CD4-positive, alpha-beta T cell treated with Interleukin-4 for 1 hour (primary cell): Measurements from ENCODE around the gene SNRPA.
A peak's percentile ranks its signal among the peaks of the same experiment; 100 is the strongest.
"Not testable (repeated sequence)": the region's sequence is repeated elsewhere in the genome, so short reads cannot be mapped to it uniquely, and the experiment has no call there.

Experiments
- DNase-seq, 2 donors: peaks; one replicate each; pipeline ENCODE4 v3.0.0-alpha.2; 2020 to 2022

SNRPA gene

GRCh38 chr19:40721936-40722661, 28.9 kb upstream of the SNRPA start:
- no peak for DNase-seq

DNA sequence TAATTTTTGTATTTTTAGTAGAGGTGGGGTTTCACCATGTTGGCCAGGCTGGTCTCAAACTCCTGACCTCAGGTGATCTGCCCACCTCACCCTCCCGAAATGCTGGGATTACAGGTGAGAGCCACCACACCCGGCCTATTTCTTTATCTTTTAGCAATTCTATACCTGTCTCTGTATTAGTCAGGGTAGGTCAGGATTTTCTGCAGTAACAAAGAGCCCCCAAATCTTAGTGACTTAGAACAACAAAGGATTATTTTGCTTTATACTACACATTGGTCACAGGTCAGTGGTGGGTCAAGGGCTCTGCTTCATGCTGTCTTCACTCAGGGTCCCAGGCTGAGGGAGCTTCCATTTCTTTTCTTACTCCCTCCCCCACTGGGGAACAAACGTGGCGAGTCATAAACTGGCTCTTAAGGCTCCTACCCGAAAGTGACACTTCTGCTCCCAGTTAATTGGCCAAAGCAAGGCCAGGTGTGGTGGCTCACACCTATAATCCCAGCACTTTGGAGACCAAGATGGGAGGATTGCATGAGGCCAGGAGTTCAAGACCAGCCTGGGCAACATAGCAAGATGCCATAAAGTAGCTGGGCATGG, 27.2 kb upstream of the SNRPA start:
- no peak for DNase-seq

DNA sequence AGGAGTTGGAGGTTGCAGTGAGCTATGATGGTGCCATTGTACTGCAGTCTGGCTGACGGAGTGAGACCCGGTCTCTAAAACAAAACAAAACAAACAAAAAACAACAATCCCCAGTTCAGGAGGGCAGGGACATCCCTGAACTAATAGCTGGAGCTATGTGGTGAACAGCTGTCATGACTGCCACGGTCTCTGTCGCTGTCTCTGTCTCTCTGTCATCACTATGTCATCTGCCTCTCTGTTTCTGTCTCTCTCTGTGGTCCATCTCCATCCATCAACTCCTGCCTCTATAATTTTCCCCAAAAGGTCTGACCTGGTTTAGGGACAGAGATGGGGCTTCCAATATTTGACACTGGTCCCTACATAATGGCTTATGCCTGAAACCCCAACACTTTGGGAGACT, 26.7 kb upstream of the SNRPA start:
- no peak for DNase-seq

DNA sequence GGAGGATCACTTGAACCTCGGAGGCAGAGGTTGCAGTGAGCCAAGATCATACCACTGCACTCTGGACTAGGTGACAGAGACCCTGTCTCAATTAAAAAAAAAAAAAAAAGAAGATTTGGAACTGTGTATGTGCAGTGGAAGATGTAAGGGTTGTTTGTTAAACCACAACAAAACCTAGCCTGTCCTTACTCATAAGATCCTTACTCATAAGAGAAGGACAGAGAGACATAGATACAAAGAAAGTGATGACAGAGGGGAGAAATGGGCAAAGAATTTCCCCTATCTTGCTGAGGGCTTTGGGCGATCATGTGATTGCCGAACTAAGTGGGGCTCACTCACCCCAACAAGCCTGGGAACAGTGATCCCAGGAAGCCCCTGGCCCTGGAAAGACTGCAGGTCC, 26.1 kb upstream of the SNRPA start:
- no peak for DNase-seq

- DNase-seq = no peak
Observed at GRCh38 chr19:40726279-40726678, 24.7 kb upstream of the SNRPA start.

DNA sequence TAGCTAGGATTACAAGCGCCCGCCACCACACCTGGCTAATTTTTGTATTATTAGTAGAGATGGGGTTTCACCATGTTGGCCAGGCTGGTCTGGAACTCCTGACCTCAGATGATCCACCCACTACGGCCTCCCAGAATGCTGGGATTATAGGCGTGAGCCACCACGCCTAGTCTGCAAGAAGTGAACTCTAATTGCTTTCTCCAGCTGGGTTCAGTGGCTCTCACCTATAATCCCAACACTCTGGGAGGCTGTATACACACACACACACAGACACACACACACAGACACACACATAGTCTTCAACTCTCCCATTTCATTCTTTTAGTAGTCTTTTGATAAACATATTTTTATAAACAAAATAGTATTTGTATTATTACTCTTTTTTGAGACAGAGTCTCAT, 20.9 kb upstream of the SNRPA start:
- DNase-seq = not testable (repeated sequence)

DNA sequence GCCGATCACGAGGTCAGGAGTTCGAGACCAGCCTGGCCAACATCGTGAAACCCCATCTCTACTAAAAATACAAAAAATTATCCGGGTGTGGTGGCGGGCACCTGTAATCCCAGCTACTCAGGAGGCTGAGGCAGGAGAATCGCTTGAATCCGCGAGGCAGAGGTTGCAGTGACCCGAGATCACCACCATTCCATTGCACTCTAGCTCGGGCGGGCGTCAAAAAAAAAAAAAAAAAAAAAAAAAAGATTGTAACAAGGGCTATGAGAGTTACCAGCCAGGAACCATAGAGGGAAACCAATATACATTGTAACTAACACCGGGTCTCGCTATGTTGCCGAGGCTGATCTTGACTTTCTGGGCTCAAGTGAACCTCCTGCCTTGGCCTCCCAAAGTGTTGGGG, 18.7 kb upstream of the SNRPA start:
- not testable (repeated sequence) for DNase-seq

- no peak for DNase-seq
Observed at GRCh38 chr19:40733149-40733548, 17.9 kb upstream of the SNRPA start.

GRCh38 chr19:40735013-40735771, 15.8 kb upstream of the SNRPA start:
- no peak for DNase-seq

- no peak for DNase-seq
Observed at GRCh38 chr19:40736661-40737060, 14.3 kb upstream of the SNRPA start.

- no peak for DNase-seq
Observed at GRCh38 chr19:40737102-40737644, 13.8 kb upstream of the SNRPA start.

DNA sequence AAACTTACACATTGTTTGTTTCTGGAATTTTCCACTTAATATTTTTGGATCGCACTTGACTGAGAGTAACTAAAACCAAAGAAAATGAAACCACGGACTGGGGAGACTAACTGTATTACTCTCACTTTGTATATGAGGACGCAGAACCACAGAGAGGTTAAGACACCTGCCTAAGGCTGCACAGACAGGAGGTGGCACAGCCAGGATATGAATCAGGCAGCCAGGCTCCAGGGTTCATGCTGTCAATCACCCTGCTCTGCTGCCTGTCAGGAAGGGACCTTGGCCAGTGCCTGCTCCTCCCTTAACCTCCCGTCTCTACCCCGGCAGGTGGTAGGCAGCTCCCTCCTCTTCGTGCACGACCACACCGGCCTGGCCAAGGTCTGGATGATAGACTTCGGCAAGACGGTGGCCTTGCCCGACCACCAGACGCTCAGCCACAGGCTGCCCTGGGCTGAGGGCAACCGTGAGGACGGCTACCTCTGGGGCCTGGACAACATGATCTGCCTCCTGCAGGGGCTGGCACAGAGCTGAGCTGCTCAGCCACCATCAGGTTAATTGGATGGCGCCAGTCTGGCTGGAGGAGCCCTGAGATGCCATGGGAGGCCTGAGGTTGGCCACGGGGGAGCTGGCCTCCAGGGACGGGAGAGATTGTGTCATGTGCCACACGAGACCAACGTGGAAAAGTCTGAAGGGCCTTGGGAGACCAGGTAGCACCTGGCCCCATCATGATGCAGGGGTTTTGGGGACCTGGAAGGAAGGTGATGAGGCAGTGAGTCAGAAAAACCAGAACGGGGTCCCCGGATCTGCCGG, 11.8 kb upstream of the SNRPA start:
- no peak for DNase-seq

DNA sequence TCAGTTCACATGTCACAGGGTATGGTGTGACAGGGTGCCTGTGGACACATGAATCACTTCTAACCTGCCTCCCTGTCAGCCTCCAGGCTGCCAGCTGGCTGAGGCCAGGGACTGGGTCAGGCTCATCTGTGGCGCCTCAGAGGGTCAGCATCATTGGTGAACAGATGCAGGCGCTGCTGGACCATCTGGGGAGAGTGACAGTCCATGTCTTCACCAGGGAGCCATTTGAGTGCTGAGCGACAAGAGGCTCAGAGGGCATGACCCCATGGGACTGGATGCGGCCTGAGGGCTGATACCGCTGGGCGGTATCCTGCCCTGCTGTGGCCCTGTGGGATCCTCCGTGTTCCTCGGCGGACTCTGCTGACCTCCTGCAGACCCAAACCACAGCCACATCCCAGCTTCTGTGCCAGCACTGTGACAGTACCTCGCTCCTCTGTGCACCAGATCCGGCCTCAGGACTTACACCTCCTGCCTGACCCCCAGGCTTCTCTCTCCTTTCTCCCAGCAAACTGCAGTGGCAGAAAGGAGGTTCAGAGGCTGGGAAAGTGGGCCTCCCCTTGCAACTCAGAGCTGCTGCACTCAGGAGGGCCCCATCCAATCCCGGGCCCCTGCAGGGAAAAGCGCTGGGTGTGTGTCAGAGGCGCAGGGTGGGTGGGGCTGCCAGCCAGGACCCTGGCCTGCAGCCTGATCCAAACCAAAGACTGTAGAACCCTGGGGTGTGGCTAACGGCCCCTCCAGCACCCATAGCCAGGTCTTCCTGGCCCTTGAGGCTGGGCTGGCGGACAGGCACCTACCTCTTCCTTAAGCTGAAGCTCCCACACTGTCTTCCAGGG, 10.9 kb upstream of the SNRPA start:
- DNase-seq = no peak

DNA sequence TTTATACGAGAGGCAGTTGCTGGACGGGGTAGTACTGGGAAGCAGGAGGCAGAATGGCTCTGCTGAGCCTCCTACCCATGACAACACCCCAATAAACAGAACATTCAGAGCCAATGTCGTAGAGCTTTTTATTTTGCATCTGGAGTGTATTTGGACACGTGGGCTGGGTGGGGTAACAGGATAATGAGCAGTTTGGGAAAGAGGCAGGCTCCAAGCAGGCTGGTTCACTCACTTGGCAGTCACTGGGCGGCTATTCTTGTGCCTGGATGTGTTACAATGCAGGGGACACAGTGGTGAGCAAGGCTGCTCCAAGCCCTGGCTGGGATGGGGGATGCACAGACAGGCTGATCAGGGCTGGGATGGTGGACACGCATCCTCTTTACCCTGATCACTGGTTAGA, 10.3 kb upstream of the SNRPA start:
- DNase-seq = no peak

GRCh38 chr19:40741527-40742390, 9.2 kb upstream of the SNRPA start:
- DNase-seq = no peak

DNA sequence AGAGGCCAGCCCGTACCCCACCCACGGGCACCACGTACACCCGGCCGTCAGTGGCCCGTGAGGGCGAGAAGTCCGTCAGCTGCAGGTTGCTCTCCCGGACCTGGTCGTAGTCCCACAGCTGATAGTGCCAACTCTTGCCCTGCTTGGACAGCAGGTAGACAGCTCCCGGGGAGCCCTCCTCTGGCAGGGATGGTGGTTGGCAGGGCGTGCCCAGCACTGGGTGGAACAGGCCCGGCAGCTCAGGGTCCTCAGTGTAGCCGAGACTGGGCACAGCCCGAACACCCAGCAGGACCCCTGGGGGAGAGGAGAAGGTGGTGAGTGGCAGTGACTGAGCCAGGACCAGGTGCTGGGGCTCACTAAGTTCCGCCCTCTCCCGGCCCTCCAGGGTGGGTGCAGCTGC, 8.5 kb upstream of the SNRPA start:
- no peak for DNase-seq

GRCh38 chr19:40742886-40743285, 8.1 kb upstream of the SNRPA start:
- DNase-seq = no peak

DNA sequence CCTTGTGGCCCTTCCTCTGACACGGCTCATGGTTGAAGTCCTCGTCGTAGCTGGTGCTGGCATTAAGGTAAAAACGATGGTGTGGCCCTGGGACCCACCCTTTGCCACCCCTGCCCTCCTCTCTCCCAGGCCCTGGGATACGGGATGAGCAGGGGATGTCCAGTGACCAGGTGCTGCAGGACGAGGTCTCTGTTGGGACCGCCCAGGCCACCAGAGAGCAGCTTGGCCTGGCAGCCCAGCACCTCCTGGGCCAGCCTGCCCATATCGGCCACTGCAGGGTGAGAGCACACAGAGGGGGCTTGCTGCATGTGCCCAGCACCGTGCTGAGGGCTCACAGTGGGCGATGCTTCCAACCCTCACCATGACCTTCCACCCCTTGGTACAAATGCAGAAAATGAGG, 7.1 kb upstream of the SNRPA start:
- no peak for DNase-seq

GRCh38 chr19:40744554-40745401, 6.2 kb upstream of the SNRPA start:
- DNase-seq = peak; percentile 16 to 38

DNA sequence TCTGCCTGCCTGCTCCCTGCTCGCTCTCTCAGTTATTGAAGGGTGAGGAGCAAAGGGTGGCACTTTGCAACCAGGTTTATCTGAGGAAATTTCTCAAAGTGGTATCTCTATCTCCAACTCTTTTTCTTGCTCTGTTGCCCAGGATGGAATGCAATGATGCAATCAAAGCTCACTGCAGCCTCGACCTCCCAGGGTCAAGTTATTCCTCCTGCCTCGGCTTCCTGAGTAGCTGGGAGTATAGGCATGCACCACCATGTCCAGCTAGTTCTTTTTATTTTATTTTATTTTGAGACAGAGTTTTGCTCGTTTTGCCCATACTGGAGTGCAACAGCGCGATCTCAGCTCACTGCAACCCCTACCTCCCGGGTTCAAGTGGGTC, 5.6 kb upstream of the SNRPA start:
- no peak for DNase-seq
